IMR-90 (cell line): ENCODE measurements around the gene KCNH4. TPM values are rescaled to one million over a fixed set of nuclear protein-coding genes. Genes with fewer than 3 reads are reported as not detected.

Experiments
- ATAC-seq: fragments of 200-7000 bp; cut with Tn5 transposase; 2 replicates; pipeline ENCODE4 v1.9.1; 2020; ENCODE audit warnings: low read depth, mild to moderate bottlenecking, moderate library complexity
- BruUV-seq: library from RNA; stranded (reverse); fragments of 400-500 nt; replicated peaks from 2 replicates; lab custom pipeline; 2021; lab: Mats Ljungman, UMichigan
- CTCF ChIA-PET: fragments of 300-600 bp; formaldehyde crosslinking; extraction: SDS; loops from one replicate; lab custom pipeline; 2021; ENCODE audit warnings: antibody characterized with exemption; lab: Yijun Ruan, JAX
- POLR2A ChIA-PET: fragments of 300-600 bp; sonication (Branson Sonifier 250); formaldehyde crosslinking; loops from one replicate; lab custom pipeline; 2022; ENCODE audit warnings: antibody characterized with exemption; ENCODE audit not compliant: unreplicated experiment; lab: Charles Lee
- DNase-seq: peaks from one replicate; pipeline ENCODE4 v3.0.0; 2013
- H2AFZ ChIP-seq: replicated peaks from 2 replicates; pipeline ENCODE3; 2013; ENCODE audit warnings: low read length, mild to moderate bottlenecking; ENCODE audit not compliant: poor library complexity
- H2AK5ac ChIP-seq: 2 replicates; pipeline ENCODE4 v1.6.1; 2013; ENCODE audit warnings: low read depth, low read length, inconsistent platforms
- H2AK9ac ChIP-seq: replicated peaks from 2 replicates; pipeline ENCODE3; 2013; ENCODE audit warnings: mild to moderate bottlenecking, low read depth, low read length, moderate library complexity; ENCODE audit not compliant: poor library complexity
- H2BK120ac ChIP-seq: 2 replicates; pipeline ENCODE4 v1.6.1; 2013; ENCODE audit warnings: low read depth, low read length, inconsistent platforms
- H2BK15ac ChIP-seq: 3 replicates; pipeline ENCODE4 v1.6.1; 2013; ENCODE audit warnings: low read depth, low read length, inconsistent platforms
- H2BK20ac ChIP-seq: 2 replicates; pipeline ENCODE4 v1.6.1; 2013; ENCODE audit warnings: low read depth, mild to moderate bottlenecking, inconsistent platforms, low read length, moderate library complexity
- H2BK5ac ChIP-seq: 2 replicates; pipeline ENCODE4 v1.6.1; 2013; ENCODE audit warnings: mild to moderate bottlenecking, low read depth, low read length, inconsistent platforms; ENCODE audit not compliant: poor library complexity, severe bottlenecking
- H3K14ac ChIP-seq: replicated peaks from 2 replicates; pipeline ENCODE4 v1.6.1; 2013; ENCODE audit warnings: low read depth, low read length, inconsistent platforms
- H3K18ac ChIP-seq: 2 replicates; pipeline ENCODE4 v1.6.1; 2013; ENCODE audit warnings: low read depth, low read length, control low read depth
- H3K23ac ChIP-seq: 2 replicates; pipeline ENCODE4 v1.6.1; 2013; ENCODE audit warnings: low read depth, low read length, inconsistent platforms
- H3K27ac ChIP-seq: 2 replicates; pipeline ENCODE4 v1.5.1; 2013; ENCODE audit warnings: mild to moderate bottlenecking, control low read depth, low read length; ENCODE audit not compliant: insufficient read depth
- H3K27me3 ChIP-seq: 2 replicates; pipeline ENCODE4 v1.6.1; 2013; ENCODE audit warnings: low read length; ENCODE audit not compliant: control insufficient read depth, insufficient read depth
- H3K36me3 ChIP-seq: 2 replicates; pipeline ENCODE4 v1.6.1; 2013; ENCODE audit warnings: low read length, mixed read lengths; ENCODE audit not compliant: control insufficient read depth, insufficient read depth
- H3K4ac ChIP-seq: 2 replicates; pipeline ENCODE4 v1.6.1; 2013; ENCODE audit warnings: low read depth, low read length, inconsistent platforms
- H3K4me1 ChIP-seq: 2 replicates; pipeline ENCODE4 v1.6.1; 2013; ENCODE audit warnings: low read length, mixed read lengths; ENCODE audit not compliant: control insufficient read depth, insufficient read depth
- H3K4me2 ChIP-seq: 2 replicates; pipeline ENCODE4 v1.6.1; 2013; ENCODE audit warnings: low read depth, mild to moderate bottlenecking, control low read depth, low read length, moderate library complexity
- H3K4me3 ChIP-seq: 2 replicates; pipeline ENCODE4 v1.5.1; 2013; ENCODE audit warnings: low read depth, mild to moderate bottlenecking, control low read depth, low read length, moderate library complexity; ENCODE audit not compliant: insufficient read depth
- H3K56ac ChIP-seq: 2 replicates; pipeline ENCODE4 v1.6.1; 2013; ENCODE audit warnings: low read length, inconsistent platforms; ENCODE audit not compliant: insufficient read depth; ENCODE audit errors: extremely low read depth
- H3K79me1 ChIP-seq, 2 experiments: 2 replicates each; pipeline ENCODE4 v1.6.1; 2013; ENCODE audit warnings: low read length in 2 of 2, inconsistent platforms in 1 of 2, low read depth in 1 of 2
- H3K9ac ChIP-seq: 2 replicates; pipeline ENCODE4 v1.6.1; 2013; ENCODE audit warnings: low read depth, low read length, control low read depth
- H3K9me1 ChIP-seq: 2 replicates; pipeline ENCODE4 v1.6.1; 2013; ENCODE audit warnings: low read length, inconsistent platforms; ENCODE audit not compliant: insufficient read depth
- H3K9me3 ChIP-seq: 2 replicates; pipeline ENCODE4 v1.6.1; 2013; ENCODE audit warnings: low read length; ENCODE audit not compliant: control insufficient read depth, insufficient read depth
- H4K20me1 ChIP-seq: 2 replicates; pipeline ENCODE4 v1.6.1; 2013; ENCODE audit warnings: low read length, inconsistent platforms; ENCODE audit not compliant: insufficient read depth
- H4K5ac ChIP-seq: 2 replicates; pipeline ENCODE4 v1.6.1; 2013; ENCODE audit warnings: mild to moderate bottlenecking, low read depth, low read length, control low read depth
- H4K8ac ChIP-seq, 2 experiments: 2 replicates each; pipeline ENCODE4 v1.6.1; 2013; ENCODE audit warnings: low read depth in 2 of 2, low read length in 2 of 2, control low read depth in 1 of 2, inconsistent platforms in 1 of 2
- H4K91ac ChIP-seq: 2 replicates; pipeline ENCODE4 v1.6.1; 2013; ENCODE audit warnings: low read depth, low read length, inconsistent platforms; ENCODE audit not compliant: insufficient read depth
- BHLHE40 ChIP-seq: fragments of 150-350 bp; IDR thresholded peaks from 2 replicates; pipeline ENCODE4 v1.6.1; 2016; ENCODE audit warnings: mild to moderate bottlenecking, low read depth, low read length
- CEBPB ChIP-seq: IDR thresholded peaks from 2 replicates; pipeline ENCODE4 v1.6.1; 2012; ENCODE audit warnings: low read depth, low read length, improper control_type of control experiment
- CHD1 ChIP-seq: IDR thresholded peaks from 2 replicates; pipeline ENCODE4 v1.6.1; 2012; ENCODE audit warnings: low read depth, low read length, improper control_type of control experiment
- CTCF ChIP-seq: conservative IDR thresholded peaks from 2 replicates; pipeline ENCODE4 v1.5.1; 2012; ENCODE audit warnings: mild to moderate bottlenecking, low read depth, low read length, improper control_type of control experiment
- ELK1 ChIP-seq: fragments of 150-350 bp; IDR thresholded peaks from 2 replicates; pipeline ENCODE4 v1.6.1; 2016; ENCODE audit warnings: low read depth, mild to moderate bottlenecking, low read length, moderate library complexity, borderline replicate concordance
- FOS ChIP-seq: fragments of 150-350 bp; IDR thresholded peaks from 2 replicates; pipeline ENCODE4 v1.6.1; 2016; ENCODE audit warnings: low read depth, low read length
- MAFK ChIP-seq: IDR thresholded peaks from 2 replicates; pipeline ENCODE4 v1.6.1; 2012; ENCODE audit warnings: low read depth, low read length, improper control_type of control experiment
- MAZ ChIP-seq: IDR thresholded peaks from 2 replicates; pipeline ENCODE4 v1.6.1; 2012; ENCODE audit warnings: low read depth, mild to moderate bottlenecking, low read length, improper control_type of control experiment, moderate library complexity, borderline replicate concordance
- MXI1 ChIP-seq: IDR thresholded peaks from 2 replicates; pipeline ENCODE4 v1.6.1; 2012; ENCODE audit warnings: low read depth, mild to moderate bottlenecking, low read length, moderate library complexity, borderline replicate concordance
- NFE2L2 ChIP-seq: fragments of 150-350 bp; IDR thresholded peaks from 2 replicates; pipeline ENCODE4 v1.6.1; 2016; ENCODE audit warnings: low read depth, mild to moderate bottlenecking, low read length
- POLR2A ChIP-seq: IDR thresholded peaks from 2 replicates; pipeline ENCODE4 v1.6.1; 2012; ENCODE audit warnings: mild to moderate bottlenecking, low read depth, low read length
- RAD21 ChIP-seq: IDR thresholded peaks from 2 replicates; pipeline ENCODE4 v1.6.1; 2012; ENCODE audit warnings: low read length, improper control_type of control experiment
- RCOR1 ChIP-seq: IDR thresholded peaks from 2 replicates; pipeline ENCODE4 v1.6.1; 2012; ENCODE audit warnings: mild to moderate bottlenecking, low read length, improper control_type of control experiment; ENCODE audit not compliant: insufficient replicate concordance
- RFX5 ChIP-seq: IDR thresholded peaks from 2 replicates; pipeline ENCODE4 v1.8.0; 2012; ENCODE audit warnings: low read depth, mild to moderate bottlenecking, low read length, moderate library complexity
- SMC3 ChIP-seq: fragments of 150-350 bp; IDR thresholded peaks from 2 replicates; pipeline ENCODE4 v1.6.1; 2016; ENCODE audit warnings: low read depth, mild to moderate bottlenecking, antibody characterized with exemption, low read length, moderate library complexity
- USF2 ChIP-seq: fragments of 150-350 bp; IDR thresholded peaks from 2 replicates; pipeline ENCODE4 v1.6.1; 2017; ENCODE audit warnings: mild to moderate bottlenecking, antibody characterized with exemption, low read length, low read depth
- WGBS, 2 experiments: methylation state at CpG; one replicate each; pipeline versions ENCODE4 v1.1.5 to v1.1.7; 2013; ENCODE audit warnings: missing lambda C conversion rate in 2 of 2; ENCODE audit not compliant: insufficient read length in 1 of 2; ENCODE audit errors: extremely low coverage in 2 of 2; 5-methylcytosine and 5-hydroxymethylcytosine counted together
- dilution Hi-C: fragments of 300-500 bp; cut with HindIII; formaldehyde crosslinking; loops from one replicate; pipeline ENCODE4 v1.14.3; 2018; ENCODE audit warnings: low sequenced_read_pairs; ENCODE audit not compliant: unreplicated experiment
- in situ Hi-C: fragments of 300-500 bp; cut with MboI; formaldehyde crosslinking; loops from 3 replicates; pipeline ENCODE4 v1.14.3; 2019; ENCODE audit warnings: low sequenced_read_pairs, inconsistent platforms, mixed read lengths
- intact Hi-C: fragments of 100-400 bp; cut with micrococcal nuclease; formaldehyde crosslinking; loops from 2 replicates; pipeline ENCODE4 v1.10.0; 2022
- polyA plus RNA-seq, 3 experiments: library from polyadenylated mRNA; depleted of rRNA; stranded (reverse); fragments of >200 nt; gene quantifications; 2 replicates each; pipeline ENCODE4 v1.2.3, GENCODE V29; 2012; ENCODE audit warnings: low replicate concordance in 1 of 3
- total RNA-seq: library from RNA; depleted of rRNA; stranded (reverse); fragments of >200 nt; gene quantifications from 2 replicates; pipeline ENCODE4 v1.2.3, GENCODE V29; 2012

KCNH4 gene
- total and polyA plus RNA-seq, 2 of the 4 experiments (the other 2 are of a cell fraction) = 0.03 TPM; not detected in 1

- no peak overlapping the region for H3K4ac ChIP-seq
- H2BK15ac ChIP-seq = no peak overlapping the region
- 0 out of 2 replicates have a peak, but pooled peaks cover 4% of the 10 kb centered on the region for H3K9me1 ChIP-seq
- H3K23ac ChIP-seq = no peak overlapping the region
- no peaks in the 10 kb centered on the region for H3K27me3 ChIP-seq
- no peak overlapping the region for H2AK9ac ChIP-seq
- no peak overlapping the region for H3K56ac ChIP-seq
- no peaks in the 10 kb centered on the region for H3K36me3 ChIP-seq
- POLR2A ChIA-PET = no interaction called here
- no peak for ATAC-seq
- no peak overlapping the region for H4K91ac ChIP-seq
- H3K4me3 ChIP-seq = no peak overlapping the region
- no peak overlapping the region for H3K4me2 ChIP-seq
- intact Hi-C loops = no loop called here
- no peak overlapping the region for H3K14ac ChIP-seq
- CTCF ChIA-PET = no interaction called here
- no TSS peak for BruUV-seq
- in situ Hi-C loops = no loop called here
- no peak overlapping the region for H3K27ac ChIP-seq
- no peak overlapping the region for H2BK120ac ChIP-seq
- dilution Hi-C loops = no loop called here
- WGBS, 2 experiments = no CpG with 5 or more reads among the region's 7 CpGs
- H3K9ac ChIP-seq = no peak overlapping the region
- no peak for TF ChIP-seq CTCF
- no peak for TF ChIP-seq CHD1
- no peak for TF ChIP-seq POLR2A
- TF ChIP-seq CEBPB = no peak
- TF ChIP-seq MAFK = no peak
- no peak for TF ChIP-seq USF2
- TF ChIP-seq RFX5 = no peak
- no peak for TF ChIP-seq MAZ
- no peak for TF ChIP-seq RCOR1
- TF ChIP-seq MXI1 = no peak
- TF ChIP-seq BHLHE40 = no peak
- no peak for TF ChIP-seq FOS
- TF ChIP-seq NFE2L2 = no peak
- TF ChIP-seq SMC3 = no peak
- no peak for TF ChIP-seq ELK1
- no peak for TF ChIP-seq RAD21
- no peak overlapping the region for H4K5ac ChIP-seq
- H3K9me3 ChIP-seq = no peaks in the 10 kb centered on the region
- H2AK5ac ChIP-seq = no peak overlapping the region
- no peak overlapping the region for H2AFZ ChIP-seq
- peaks cover 0 to 7% of the 10 kb centered on the region in 2 experiments; a peak in 2 of 4 replicates for H3K79me1 ChIP-seq
- no peaks in the 10 kb centered on the region; the same call in 1 of the 2 replicates for H3K4me1 ChIP-seq
- no peak overlapping the region for H4K8ac ChIP-seq
- no peak overlapping the region for H3K18ac ChIP-seq
- H2BK5ac ChIP-seq = no peak overlapping the region
- no peak overlapping the region for H2BK20ac ChIP-seq
- DNase-seq = no peak
- no peaks in the 10 kb centered on the region for H4K20me1 ChIP-seq
Measured at GRCh38 chr17:42160531-42160910, 20.4 kb downstream of the KCNH4 start.
